ENCODE results near the gene PAOX.

DNA sequence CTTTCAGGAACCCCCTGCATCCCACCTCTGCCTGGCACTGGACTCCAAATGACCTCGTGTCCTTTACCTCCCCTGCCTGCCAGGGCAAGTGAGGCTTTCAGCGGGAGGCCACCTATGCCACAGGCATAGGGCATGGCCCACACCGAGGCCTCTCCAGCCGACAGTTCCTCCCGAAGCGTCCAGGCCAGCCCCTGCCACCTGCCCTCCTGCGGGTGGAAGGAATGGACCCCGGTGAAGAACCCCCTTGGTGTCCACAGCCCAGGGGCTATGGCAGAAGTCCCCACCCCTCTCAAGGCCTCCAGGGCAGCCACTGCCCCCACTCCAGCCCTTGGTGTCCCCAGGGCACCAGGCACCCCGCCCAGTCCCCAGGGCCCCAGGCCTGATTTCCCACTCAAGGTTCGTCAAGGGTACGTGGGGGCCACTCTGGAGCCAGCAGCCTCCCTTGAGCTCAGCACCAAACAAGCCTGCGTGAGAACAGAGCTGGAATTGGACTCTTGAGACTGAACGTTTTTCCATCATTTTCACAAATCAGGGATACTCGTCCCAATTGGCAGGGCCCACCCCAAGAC lies 24.3 kb upstream of the PAOX start:
- TF ChIP-seq CTCF (IDR thresholded peaks at IDR 0.05 in 2 of 3, conservative IDR thresholded peaks at IDR 0.05 in 1 of 3; ENCODE audit: insufficient read depth in 2 of 3, low read depth in 1 of 3, low read length in 3 of 3), result no peak
- TF ChIP-seq BRCA1 (IDR thresholded peaks at IDR 0.05), result no peak
- TF ChIP-seq BRCA1 (CRISPR knock-in tag; IDR thresholded peaks at IDR 0.05), result no peak
- TF ChIP-seq POLR2AphosphoS5 (IDR thresholded peaks at IDR 0.05; ENCODE audit: control insufficient read depth, insufficient read depth, low read depth, low read length), result no peak
- TF ChIP-seq, protein P1, sequence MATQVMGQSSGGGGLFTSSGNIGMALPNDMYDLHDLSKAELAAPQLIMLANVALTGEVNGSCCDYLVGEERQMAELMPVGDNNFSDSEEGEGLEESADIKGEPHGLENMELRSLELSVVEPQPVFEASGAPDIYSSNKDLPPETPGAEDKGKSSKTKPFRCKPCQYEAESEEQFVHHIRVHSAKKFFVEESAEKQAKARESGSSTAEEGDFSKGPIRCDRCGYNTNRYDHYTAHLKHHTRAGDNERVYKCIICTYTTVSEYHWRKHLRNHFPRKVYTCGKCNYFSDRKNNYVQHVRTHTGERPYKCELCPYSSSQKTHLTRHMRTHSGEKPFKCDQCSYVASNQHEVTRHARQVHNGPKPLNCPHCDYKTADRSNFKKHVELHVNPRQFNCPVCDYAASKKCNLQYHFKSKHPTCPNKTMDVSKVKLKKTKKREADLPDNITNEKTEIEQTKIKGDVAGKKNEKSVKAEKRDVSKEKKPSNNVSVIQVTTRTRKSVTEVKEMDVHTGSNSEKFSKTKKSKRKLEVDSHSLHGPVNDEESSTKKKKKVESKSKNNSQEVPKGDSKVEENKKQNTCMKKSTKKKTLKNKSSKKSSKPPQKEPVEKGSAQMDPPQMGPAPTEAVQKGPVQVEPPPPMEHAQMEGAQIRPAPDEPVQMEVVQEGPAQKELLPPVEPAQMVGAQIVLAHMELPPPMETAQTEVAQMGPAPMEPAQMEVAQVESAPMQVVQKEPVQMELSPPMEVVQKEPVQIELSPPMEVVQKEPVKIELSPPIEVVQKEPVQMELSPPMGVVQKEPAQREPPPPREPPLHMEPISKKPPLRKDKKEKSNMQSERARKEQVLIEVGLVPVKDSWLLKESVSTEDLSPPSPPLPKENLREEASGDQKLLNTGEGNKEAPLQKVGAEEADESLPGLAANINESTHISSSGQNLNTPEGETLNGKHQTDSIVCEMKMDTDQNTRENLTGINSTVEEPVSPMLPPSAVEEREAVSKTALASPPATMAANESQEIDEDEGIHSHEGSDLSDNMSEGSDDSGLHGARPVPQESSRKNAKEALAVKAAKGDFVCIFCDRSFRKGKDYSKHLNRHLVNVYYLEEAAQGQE (IDR thresholded peaks at IDR 0.05; ENCODE audit: borderline replicate concordance), result no peak
- TF ChIP-seq, protein P1 (CRISPR knock-in tag; IDR thresholded peaks at IDR 0.05; ENCODE audit: low read depth), result no peak
- no peak for TF ChIP-seq ZNF224 (CRISPR knock-in tag; IDR thresholded peaks at IDR 0.05)
- TF ChIP-seq RFX1 (IDR thresholded peaks at IDR 0.05), result no peak
- no peak for TF ChIP-seq FOXJ3 (CRISPR knock-in tag; IDR thresholded peaks at IDR 0.05)
- no peak for TF ChIP-seq MAZ (CRISPR knock-in tag; conservative IDR thresholded peaks at IDR 0.05 in 1 of 2, IDR thresholded peaks at IDR 0.05 in 1 of 2)
- no peak for TF ChIP-seq OTX1 (CRISPR knock-in tag; IDR thresholded peaks at IDR 0.05)
- no peak for TF ChIP-seq EGR1 (conservative IDR thresholded peaks at IDR 0.05)
- TF ChIP-seq, protein P2, sequence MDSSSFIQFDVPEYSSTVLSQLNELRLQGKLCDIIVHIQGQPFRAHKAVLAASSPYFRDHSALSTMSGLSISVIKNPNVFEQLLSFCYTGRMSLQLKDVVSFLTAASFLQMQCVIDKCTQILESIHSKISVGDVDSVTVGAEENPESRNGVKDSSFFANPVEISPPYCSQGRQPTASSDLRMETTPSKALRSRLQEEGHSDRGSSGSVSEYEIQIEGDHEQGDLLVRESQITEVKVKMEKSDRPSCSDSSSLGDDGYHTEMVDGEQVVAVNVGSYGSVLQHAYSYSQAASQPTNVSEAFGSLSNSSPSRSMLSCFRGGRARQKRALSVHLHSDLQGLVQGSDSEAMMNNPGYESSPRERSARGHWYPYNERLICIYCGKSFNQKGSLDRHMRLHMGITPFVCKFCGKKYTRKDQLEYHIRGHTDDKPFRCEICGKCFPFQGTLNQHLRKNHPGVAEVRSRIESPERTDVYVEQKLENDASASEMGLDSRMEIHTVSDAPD (CRISPR knock-in tag; IDR thresholded peaks at IDR 0.05), result no peak
- no peak for TF ChIP-seq CREB1 (IDR thresholded peaks at IDR 0.05)
- no peak for TF ChIP-seq CREB1 (CRISPR knock-in tag; IDR thresholded peaks at IDR 0.05)
- TF ChIP-seq BACH1 (tag; IDR thresholded peaks at IDR 0.05), result no peak

Measured in K562 (cell line).